HepG2 (cell line): ENCODE results near the gene PDIA5. TPM values are rescaled to one million over a fixed set of nuclear protein-coding genes. Genes with fewer than 3 reads are reported as not detected.

Experiments used
- ATAD3A ChIP-seq: sonication (generic); formaldehyde crosslinking; IDR thresholded peaks from 2 replicates; pipeline ENCODE4 v1.4.0; 2020; ENCODE audit warnings: missing genetic modification reagents
- CC2D1A ChIP-seq: sonication (generic); formaldehyde crosslinking; IDR thresholded peaks from 2 replicates; pipeline ENCODE4 v1.8.1; 2023; ENCODE audit warnings: mild to moderate bottlenecking, missing genetic modification reagents
- GATA4 ChIP-seq: sonication (generic); IDR thresholded peaks from 2 replicates; pipeline ENCODE4 v1.6.1; 2016; ENCODE audit warnings: antibody characterized with exemption, low read depth, borderline replicate concordance
- HNRNPUL1 ChIP-seq: fragments of 200-400 bp; formaldehyde crosslinking; IDR thresholded peaks from 2 replicates; pipeline ENCODE4 v1.6.1; 2017; ENCODE audit warnings: low read depth, mild to moderate bottlenecking, low read length, moderate library complexity
- PAWR ChIP-seq: sonication (generic); formaldehyde crosslinking; IDR thresholded peaks from 2 replicates; pipeline ENCODE4 v1.4.0; 2020; ENCODE audit warnings: missing genetic modification reagents, mild to moderate bottlenecking, borderline replicate concordance
- PCBP2 ChIP-seq: fragments of 200-400 bp; formaldehyde crosslinking; optimal IDR thresholded peaks from 2 replicates; pipeline ENCODE3; 2018; ENCODE audit warnings: low read length, low read depth; ENCODE audit not compliant: poor library complexity, severe bottlenecking
- REL ChIP-seq: sonication (generic); formaldehyde crosslinking; conservative IDR thresholded peaks from 2 replicates; pipeline ENCODE4 v1.8.0; 2022; ENCODE audit warnings: mild to moderate bottlenecking, missing genetic modification reagents, moderate library complexity
- TAF15 ChIP-seq: fragments of 200-400 bp; formaldehyde crosslinking; IDR thresholded peaks from one replicate; pipeline ENCODE4 v1.6.1; 2018; ENCODE audit warnings: mild to moderate bottlenecking, low read depth, low read length; ENCODE audit not compliant: poor library complexity, severe bottlenecking
- TSC22D2 ChIP-seq: sonication (generic); formaldehyde crosslinking; IDR thresholded peaks from 2 replicates; pipeline ENCODE4 v1.5.1; 2020; ENCODE audit warnings: missing genetic modification reagents, mild to moderate bottlenecking, borderline replicate concordance
- ZNF598 ChIP-seq: sonication (generic); formaldehyde crosslinking; IDR thresholded peaks from 2 replicates; pipeline ENCODE4 v1.5.1; 2020; ENCODE audit warnings: mild to moderate bottlenecking, missing genetic modification reagents, borderline replicate concordance
- ZNF737 ChIP-seq: sonication (generic); formaldehyde crosslinking; IDR thresholded peaks from 2 replicates; pipeline ENCODE4 v1.5.0; 2020; ENCODE audit warnings: missing genetic modification reagents, mild to moderate bottlenecking, borderline replicate concordance
- polyA plus RNA-seq, 8 experiments: library from polyadenylated mRNA; depleted of rRNA in 3 of 8; stranded (reverse) in 7 of 8; unstranded in 1 of 8; fragments of >200 nt; fragmentation: Illumina TruSeq in 4 of 8; extraction: Trizol in 4 of 8; gene quantifications; 2 replicates each; pipeline versions ENCODE4 v1.2.1 to v1.2.3, GENCODE V29; 2011 to 2016; ENCODE audit warnings: low read depth in 4 of 8, missing spikeins in 1 of 8, mixed read lengths in 1 of 8; ENCODE audit not compliant: insufficient read depth in 1 of 8
- total RNA-seq, 5 experiments: library from RNA; depleted of rRNA; stranded (reverse); fragments of >200 nt; fragmentation: Illumina TruSeq; extraction: Trizol; gene quantifications; 2 replicates each; pipeline ENCODE4 v1.2.3, GENCODE V29; 2016; ENCODE audit warnings: low read depth in 1 of 5
- TF ChIP-seq, protein P1 (sequence below): sonication (generic); formaldehyde crosslinking; IDR thresholded peaks from 2 replicates; pipeline ENCODE4 v1.4.0; 2020; ENCODE audit warnings: missing genetic modification reagents
- TF ChIP-seq, protein P2 (sequence below): sonication (generic); formaldehyde crosslinking; IDR thresholded peaks from 2 replicates; pipeline ENCODE4 v1.4.0; 2020; ENCODE audit warnings: missing genetic modification reagents
- TF ChIP-seq, protein P3 (sequence below), 2 experiments: sonication (generic) in 1 of 2; formaldehyde crosslinking in 1 of 2; IDR thresholded peaks; 2 replicates each; pipeline versions ENCODE4 v1.6.1 to v1.9.0; 2014 to 2022; ENCODE audit warnings: antibody characterized with exemption in 1 of 2, borderline replicate concordance in 1 of 2, inconsistent platforms in 1 of 2, low read depth in 1 of 2, missing genetic modification reagents in 1 of 2

The PDIA5 gene
- total and polyA plus RNA-seq, 2 of the 13 experiments (the other 11 are each of a cell fraction or from before 2014, with no cell fraction given) = 51.3 to 74.3 TPM

DNA sequence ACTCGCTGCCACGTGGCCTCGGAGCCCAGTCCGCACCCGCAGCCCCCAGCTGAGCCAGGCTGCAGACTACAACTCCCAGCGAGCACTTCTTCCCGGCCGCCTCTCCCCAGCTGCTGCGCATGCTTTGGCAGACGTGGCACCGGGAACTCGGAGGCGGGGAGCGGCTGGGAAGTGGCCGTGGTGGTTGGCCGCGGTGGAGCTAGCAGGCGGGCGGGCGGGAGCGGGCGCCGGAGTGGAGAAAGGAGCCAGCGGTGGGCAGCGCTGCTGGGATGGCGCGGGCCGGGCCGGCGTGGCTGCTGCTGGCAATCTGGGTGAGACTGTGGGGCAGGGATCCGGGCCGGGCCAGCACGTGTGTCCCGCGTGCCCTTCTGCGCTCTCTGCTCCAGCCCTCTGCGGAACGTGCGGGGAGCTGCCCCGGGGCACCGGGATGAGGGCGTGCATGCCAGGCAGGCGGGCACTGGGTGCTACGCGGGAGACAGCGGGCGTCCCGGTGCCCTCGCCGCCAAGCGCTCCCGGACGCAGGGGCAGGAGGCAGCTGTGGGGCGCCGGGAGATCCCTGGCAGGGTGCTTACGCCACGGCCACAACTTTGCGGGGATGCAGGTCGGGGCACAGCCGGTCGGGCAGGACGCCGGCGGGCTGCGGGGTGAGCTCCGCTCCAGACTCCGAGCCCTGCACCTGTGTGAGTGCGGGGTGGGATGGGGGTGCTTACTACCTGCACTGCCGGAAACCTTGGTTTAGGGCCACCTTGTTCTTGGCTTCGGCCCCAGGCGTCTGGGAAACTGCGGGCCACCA lies at the start of gene PDIA5 (continued):
- TF ChIP-seq, protein P1, sequence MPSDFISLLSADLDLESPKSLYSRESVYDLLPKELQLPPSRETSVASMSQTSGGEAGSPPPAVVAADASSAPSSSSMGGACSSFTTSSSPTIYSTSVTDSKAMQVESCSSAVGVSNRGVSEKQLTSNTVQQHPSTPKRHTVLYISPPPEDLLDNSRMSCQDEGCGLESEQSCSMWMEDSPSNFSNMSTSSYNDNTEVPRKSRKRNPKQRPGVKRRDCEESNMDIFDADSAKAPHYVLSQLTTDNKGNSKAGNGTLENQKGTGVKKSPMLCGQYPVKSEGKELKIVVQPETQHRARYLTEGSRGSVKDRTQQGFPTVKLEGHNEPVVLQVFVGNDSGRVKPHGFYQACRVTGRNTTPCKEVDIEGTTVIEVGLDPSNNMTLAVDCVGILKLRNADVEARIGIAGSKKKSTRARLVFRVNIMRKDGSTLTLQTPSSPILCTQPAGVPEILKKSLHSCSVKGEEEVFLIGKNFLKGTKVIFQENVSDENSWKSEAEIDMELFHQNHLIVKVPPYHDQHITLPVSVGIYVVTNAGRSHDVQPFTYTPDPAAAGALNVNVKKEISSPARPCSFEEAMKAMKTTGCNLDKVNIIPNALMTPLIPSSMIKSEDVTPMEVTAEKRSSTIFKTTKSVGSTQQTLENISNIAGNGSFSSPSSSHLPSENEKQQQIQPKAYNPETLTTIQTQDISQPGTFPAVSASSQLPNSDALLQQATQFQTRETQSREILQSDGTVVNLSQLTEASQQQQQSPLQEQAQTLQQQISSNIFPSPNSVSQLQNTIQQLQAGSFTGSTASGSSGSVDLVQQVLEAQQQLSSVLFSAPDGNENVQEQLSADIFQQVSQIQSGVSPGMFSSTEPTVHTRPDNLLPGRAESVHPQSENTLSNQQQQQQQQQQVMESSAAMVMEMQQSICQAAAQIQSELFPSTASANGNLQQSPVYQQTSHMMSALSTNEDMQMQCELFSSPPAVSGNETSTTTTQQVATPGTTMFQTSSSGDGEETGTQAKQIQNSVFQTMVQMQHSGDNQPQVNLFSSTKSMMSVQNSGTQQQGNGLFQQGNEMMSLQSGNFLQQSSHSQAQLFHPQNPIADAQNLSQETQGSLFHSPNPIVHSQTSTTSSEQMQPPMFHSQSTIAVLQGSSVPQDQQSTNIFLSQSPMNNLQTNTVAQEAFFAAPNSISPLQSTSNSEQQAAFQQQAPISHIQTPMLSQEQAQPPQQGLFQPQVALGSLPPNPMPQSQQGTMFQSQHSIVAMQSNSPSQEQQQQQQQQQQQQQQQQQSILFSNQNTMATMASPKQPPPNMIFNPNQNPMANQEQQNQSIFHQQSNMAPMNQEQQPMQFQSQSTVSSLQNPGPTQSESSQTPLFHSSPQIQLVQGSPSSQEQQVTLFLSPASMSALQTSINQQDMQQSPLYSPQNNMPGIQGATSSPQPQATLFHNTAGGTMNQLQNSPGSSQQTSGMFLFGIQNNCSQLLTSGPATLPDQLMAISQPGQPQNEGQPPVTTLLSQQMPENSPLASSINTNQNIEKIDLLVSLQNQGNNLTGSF (CRISPR knock-in tag) = peak; percentile 48; the same call in 1 of the 2 replicates
- TF ChIP-seq ZNF737 (CRISPR knock-in tag) (no peak; the same call in 1 of the 2 replicates), TSC22D2 (CRISPR knock-in tag) (peak; percentile 72; the same call in 1 of the 2 replicates), HNRNPUL1 (no peak), PAWR (CRISPR knock-in tag) (0 out of 2 replicates have a peak, but pooled peaks have one; percentile 56), GATA4 (no peak), ATAD3A (CRISPR knock-in tag) (no peak), ZNF598 (CRISPR knock-in tag) (no peak), TAF15 (no peak), REL (CRISPR knock-in tag) (0 out of 2 replicates have a peak, but pooled peaks have one; percentile 57), CC2D1A (CRISPR knock-in tag) (no peak), PCBP2 (no peak)
- TF ChIP-seq, protein P2, sequence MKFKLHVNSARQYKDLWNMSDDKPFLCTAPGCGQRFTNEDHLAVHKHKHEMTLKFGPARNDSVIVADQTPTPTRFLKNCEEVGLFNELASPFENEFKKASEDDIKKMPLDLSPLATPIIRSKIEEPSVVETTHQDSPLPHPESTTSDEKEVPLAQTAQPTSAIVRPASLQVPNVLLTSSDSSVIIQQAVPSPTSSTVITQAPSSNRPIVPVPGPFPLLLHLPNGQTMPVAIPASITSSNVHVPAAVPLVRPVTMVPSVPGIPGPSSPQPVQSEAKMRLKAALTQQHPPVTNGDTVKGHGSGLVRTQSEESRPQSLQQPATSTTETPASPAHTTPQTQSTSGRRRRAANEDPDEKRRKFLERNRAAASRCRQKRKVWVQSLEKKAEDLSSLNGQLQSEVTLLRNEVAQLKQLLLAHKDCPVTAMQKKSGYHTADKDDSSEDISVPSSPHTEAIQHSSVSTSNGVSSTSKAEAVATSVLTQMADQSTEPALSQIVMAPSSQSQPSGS (CRISPR knock-in tag) = peak; percentile 70; the same call in 1 of the 2 replicates
- TF ChIP-seq, protein P3, sequence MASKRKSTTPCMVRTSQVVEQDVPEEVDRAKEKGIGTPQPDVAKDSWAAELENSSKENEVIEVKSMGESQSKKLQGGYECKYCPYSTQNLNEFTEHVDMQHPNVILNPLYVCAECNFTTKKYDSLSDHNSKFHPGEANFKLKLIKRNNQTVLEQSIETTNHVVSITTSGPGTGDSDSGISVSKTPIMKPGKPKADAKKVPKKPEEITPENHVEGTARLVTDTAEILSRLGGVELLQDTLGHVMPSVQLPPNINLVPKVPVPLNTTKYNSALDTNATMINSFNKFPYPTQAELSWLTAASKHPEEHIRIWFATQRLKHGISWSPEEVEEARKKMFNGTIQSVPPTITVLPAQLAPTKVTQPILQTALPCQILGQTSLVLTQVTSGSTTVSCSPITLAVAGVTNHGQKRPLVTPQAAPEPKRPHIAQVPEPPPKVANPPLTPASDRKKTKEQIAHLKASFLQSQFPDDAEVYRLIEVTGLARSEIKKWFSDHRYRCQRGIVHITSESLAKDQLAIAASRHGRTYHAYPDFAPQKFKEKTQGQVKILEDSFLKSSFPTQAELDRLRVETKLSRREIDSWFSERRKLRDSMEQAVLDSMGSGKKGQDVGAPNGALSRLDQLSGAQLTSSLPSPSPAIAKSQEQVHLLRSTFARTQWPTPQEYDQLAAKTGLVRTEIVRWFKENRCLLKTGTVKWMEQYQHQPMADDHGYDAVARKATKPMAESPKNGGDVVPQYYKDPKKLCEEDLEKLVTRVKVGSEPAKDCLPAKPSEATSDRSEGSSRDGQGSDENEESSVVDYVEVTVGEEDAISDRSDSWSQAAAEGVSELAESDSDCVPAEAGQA (IDR thresholded peaks at IDR 0.05; ENCODE audit: low read depth) = no peak
- TF ChIP-seq, protein P3 (CRISPR knock-in tag; IDR thresholded peaks at IDR 0.05; ENCODE audit: borderline replicate concordance) = no peak; the same call in 1 of the 2 replicates
